SK-N-SH (cell line): ENCODE data around the gene PDIA6. TPM values are rescaled to one million over a fixed set of nuclear protein-coding genes. Genes with fewer than 3 reads are reported as not detected.

Source experiments
- CTCF ChIA-PET: fragments of 300-600, 350-600 bp; formaldehyde crosslinking; extraction: SDS; loops from one replicate; lab custom pipeline; 2021; lab: Yijun Ruan, JAX
- POLR2A ChIA-PET: fragments of 350-600 bp; sonication (Branson Sonifier 250); formaldehyde crosslinking; extraction: SDS; loops from one replicate; lab custom pipeline; 2020; ENCODE audit warnings: antibody characterized with exemption, inconsistent platforms; lab: Yijun Ruan, JAX
- DNase-seq: peaks from one replicate; pipeline ENCODE4 v3.0.0; 2012
- H2AFZ ChIP-seq: fragments of 200-600 bp; sonication (generic); 2 replicates; pipeline ENCODE4 v1.8.1; 2016; ENCODE audit warnings: antibody characterized with exemption, mild to moderate bottlenecking, low read depth
- H3F3A ChIP-seq: fragments of 200-600 bp; sonication (generic); replicated peaks from 2 replicates; pipeline ENCODE3; 2016; ENCODE audit warnings: antibody characterized with exemption, mild to moderate bottlenecking; ENCODE audit not compliant: insufficient read depth
- H3K27ac ChIP-seq, 2 experiments: fragments of 200-500 bp in 1 of 2; fragments of 200-600 bp in 1 of 2; sonication (Bioruptor generic) in 1 of 2; sonication (generic), shearing (Covaris generic) in 1 of 2; 2 replicates each; pipeline versions ENCODE4 v1.5.1 to v1.6.1; 2014 to 2016; ENCODE audit warnings: low read depth in 2 of 2, inconsistent platforms in 1 of 2, low read length in 1 of 2, mild to moderate bottlenecking in 1 of 2, mixed read lengths in 1 of 2
- H3K27me3 ChIP-seq: fragments of 200-600 bp; sonication (generic), shearing (Covaris generic); 2 replicates; pipeline ENCODE4 v1.6.1; 2016; ENCODE audit warnings: mixed run types; ENCODE audit not compliant: insufficient read depth
- H3K36me3 ChIP-seq, 2 experiments: fragments of 200-500 bp in 1 of 2; fragments of 200-600 bp in 1 of 2; sonication (Bioruptor generic) in 1 of 2; sonication (generic) in 1 of 2; replicated peaks in 1 of 2; 2 replicates each; pipeline versions ENCODE3 to v1.5.1; 2014 to 2016; ENCODE audit warnings: low read length in 1 of 2, mild to moderate bottlenecking in 1 of 2; ENCODE audit not compliant: insufficient read depth in 2 of 2, control insufficient read depth in 1 of 2
- H3K4me1 ChIP-seq, 2 experiments: fragments of 200-500 bp in 1 of 2; fragments of 200-600 bp in 1 of 2; sonication (Bioruptor generic) in 1 of 2; sonication (generic), shearing (Covaris generic) in 1 of 2; 2 replicates each; pipeline versions ENCODE4 v1.5.1 to v1.6.1; 2014 to 2016; ENCODE audit warnings: low read depth in 1 of 2, low read length in 1 of 2, mixed run types in 1 of 2; ENCODE audit not compliant: insufficient read depth in 2 of 2, control insufficient read depth in 1 of 2
- H3K4me2 ChIP-seq: fragments of 200-600 bp; sonication (generic), shearing (Covaris generic); 2 replicates; pipeline ENCODE4 v1.6.1; 2017; ENCODE audit warnings: mixed run types
- H3K4me3 ChIP-seq, 2 experiments: fragments of 200-500 bp in 1 of 2; fragments of 200-600 bp in 1 of 2; sonication (Bioruptor generic) in 1 of 2; sonication (generic), shearing (Covaris generic) in 1 of 2; 2 replicates each; pipeline versions ENCODE4 v1.5.1 to v1.8.1; 2014 to 2016; ENCODE audit warnings: low read depth in 2 of 2, inconsistent platforms in 1 of 2, low read length in 1 of 2, mild to moderate bottlenecking in 1 of 2, mixed read lengths in 1 of 2, moderate library complexity in 1 of 2
- H3K79me2 ChIP-seq: fragments of 200-600 bp; sonication (generic); 2 replicates; pipeline ENCODE4 v1.8.1; 2017; ENCODE audit warnings: mild to moderate bottlenecking; ENCODE audit not compliant: insufficient read depth
- H3K9ac ChIP-seq: fragments of 200-600 bp; sonication (generic); 2 replicates; pipeline ENCODE4 v1.6.1; 2017; ENCODE audit warnings: mixed run types
- H3K9me2 ChIP-seq: fragments of 200-600 bp; sonication (generic); 2 replicates; pipeline ENCODE4 v1.6.1; 2017; ENCODE audit warnings: mixed run types
- H3K9me3 ChIP-seq: fragments of 200-600 bp; sonication (generic); 2 replicates; pipeline ENCODE4 v1.6.1; 2017; ENCODE audit warnings: mixed run types, mild to moderate bottlenecking, moderate library complexity
- H4K20me1 ChIP-seq: fragments of 200-600 bp; sonication (generic); 2 replicates; pipeline ENCODE4 v1.6.1; 2017; ENCODE audit warnings: mild to moderate bottlenecking, mixed run types; ENCODE audit not compliant: insufficient read depth
- CHD2 ChIP-seq: fragments of 150-350 bp; IDR thresholded peaks from 2 replicates; pipeline ENCODE4 v1.6.1; 2018; ENCODE audit warnings: low read length; ENCODE audit not compliant: partially characterized antibody
- ELF1 ChIP-seq: IDR thresholded peaks from 2 replicates; pipeline ENCODE4 v1.4.0; 2012
- EP300 ChIP-seq, 2 experiments: IDR thresholded peaks; 2 replicates each; pipeline versions ENCODE4 v1.4.0 to v1.6.1; 2012; ENCODE audit warnings: borderline replicate concordance in 1 of 2, low read depth in 1 of 2, low read length in 1 of 2
- EZH2phosphoT487 ChIP-seq: fragments of 200-600 bp; sonication (generic); IDR thresholded peaks from 2 replicates; pipeline ENCODE4 v1.6.1; 2017; ENCODE audit warnings: low read depth, mixed run types, mild to moderate bottlenecking, antibody characterized with exemption, moderate library complexity, borderline replicate concordance
- FOSL2 ChIP-seq: IDR thresholded peaks from 2 replicates; pipeline ENCODE4 v1.4.0; 2012; ENCODE audit warnings: low read depth, mild to moderate bottlenecking, moderate library complexity, borderline replicate concordance
- FOXJ3 ChIP-seq: sonication (generic); formaldehyde crosslinking; IDR thresholded peaks from 2 replicates; pipeline ENCODE4 v1.5.1; 2020; ENCODE audit warnings: mild to moderate bottlenecking, missing genetic modification reagents
- FOXM1 ChIP-seq: IDR thresholded peaks from 2 replicates; pipeline ENCODE4 v1.4.0; 2012; ENCODE audit warnings: low read depth, mild to moderate bottlenecking
- GABPA ChIP-seq: IDR thresholded peaks from 2 replicates; pipeline ENCODE4 v1.4.0; 2012; ENCODE audit warnings: low read depth, mild to moderate bottlenecking
- GATA2 ChIP-seq: sonication (generic); formaldehyde crosslinking; IDR thresholded peaks from 2 replicates; pipeline ENCODE4 v1.5.0; 2020; ENCODE audit warnings: mild to moderate bottlenecking, missing genetic modification reagents
- JUND ChIP-seq: IDR thresholded peaks from 2 replicates; pipeline ENCODE4 v1.4.0; 2012
- MEF2A ChIP-seq: IDR thresholded peaks from 2 replicates; pipeline ENCODE4 v1.4.0; 2012; ENCODE audit warnings: low read depth, borderline replicate concordance
- MXI1 ChIP-seq: IDR thresholded peaks from 2 replicates; pipeline ENCODE4 v1.6.1; 2012; ENCODE audit warnings: mild to moderate bottlenecking, low read depth, low read length, improper control_type of control experiment
- NFIC ChIP-seq: IDR thresholded peaks from 2 replicates; pipeline ENCODE4 v1.4.0; 2012; ENCODE audit warnings: borderline replicate concordance
- NRF1 ChIP-seq: IDR thresholded peaks from 2 replicates; pipeline ENCODE4 v1.6.1; 2012; ENCODE audit warnings: low read depth, mild to moderate bottlenecking, low read length
- POLR2AphosphoS5 ChIP-seq: IDR thresholded peaks from 2 replicates; pipeline ENCODE4 v1.6.1; 2012; ENCODE audit warnings: low read depth, low read length
- RAD21 ChIP-seq: IDR thresholded peaks from 2 replicates; pipeline ENCODE4 v1.6.1; 2012; ENCODE audit warnings: mild to moderate bottlenecking, low read length
- RCOR1 ChIP-seq: fragments of 150-350 bp; IDR thresholded peaks from 2 replicates; pipeline ENCODE4 v1.6.1; 2017; ENCODE audit warnings: antibody characterized with exemption, low read length
- RFX5 ChIP-seq: IDR thresholded peaks from 2 replicates; pipeline ENCODE4 v1.6.1; 2012; ENCODE audit warnings: mild to moderate bottlenecking, improper control_type of control experiment, low read length
- RXRA ChIP-seq: IDR thresholded peaks from 2 replicates; pipeline ENCODE4 v1.4.0; 2012; ENCODE audit warnings: low read depth, mild to moderate bottlenecking, borderline replicate concordance
- SIN3A ChIP-seq: IDR thresholded peaks from 2 replicates; pipeline ENCODE4 v1.6.1; 2012; ENCODE audit warnings: low read depth, mild to moderate bottlenecking, low read length, moderate library complexity, borderline replicate concordance
- SMC3 ChIP-seq: IDR thresholded peaks from 2 replicates; pipeline ENCODE4 v1.6.1; 2012; ENCODE audit warnings: low read depth, low read length, improper control_type of control experiment
- TCF12 ChIP-seq: IDR thresholded peaks from 2 replicates; pipeline ENCODE4 v1.4.0; 2012
- USF1 ChIP-seq: IDR thresholded peaks from 2 replicates; pipeline ENCODE4 v1.4.0; 2012; ENCODE audit warnings: low read depth, borderline replicate concordance
- WGBS: methylation state at CpG from one replicate; pipeline ENCODE4 v1.1.6; 2017; ENCODE audit warnings: low lambda C conversion rate; 5-methylcytosine and 5-hydroxymethylcytosine counted together
- polyA plus RNA-seq, 3 experiments: library from polyadenylated mRNA; depleted of rRNA; stranded (reverse); fragments of >200 nt; gene quantifications; 2 replicates each; pipeline ENCODE4 v1.2.3, GENCODE V29; 2012
- TF ChIP-seq, protein P1 (sequence below): IDR thresholded peaks from 2 replicates; pipeline ENCODE4 v1.6.1; 2012; ENCODE audit warnings: mild to moderate bottlenecking, low read depth, low read length, moderate library complexity
- TF ChIP-seq, protein P2 (sequence below): fragments of 150-350 bp; IDR thresholded peaks from 2 replicates; pipeline ENCODE4 v1.6.1; 2017; ENCODE audit warnings: antibody characterized with exemption, low read length, low read depth, borderline replicate concordance
- TF ChIP-seq, protein P3 (sequence below): IDR thresholded peaks from 2 replicates; pipeline ENCODE4 v1.4.0; 2012; ENCODE audit warnings: low read depth
- TF ChIP-seq, protein P4 (sequence below): IDR thresholded peaks from 2 replicates; pipeline ENCODE4 v1.4.0; 2012; ENCODE audit warnings: low read depth, borderline replicate concordance

Gene PDIA6
- polyA plus RNA-seq, 1 of the 3 experiments (the other 2 are of a cell fraction), result 325 TPM

DNA sequence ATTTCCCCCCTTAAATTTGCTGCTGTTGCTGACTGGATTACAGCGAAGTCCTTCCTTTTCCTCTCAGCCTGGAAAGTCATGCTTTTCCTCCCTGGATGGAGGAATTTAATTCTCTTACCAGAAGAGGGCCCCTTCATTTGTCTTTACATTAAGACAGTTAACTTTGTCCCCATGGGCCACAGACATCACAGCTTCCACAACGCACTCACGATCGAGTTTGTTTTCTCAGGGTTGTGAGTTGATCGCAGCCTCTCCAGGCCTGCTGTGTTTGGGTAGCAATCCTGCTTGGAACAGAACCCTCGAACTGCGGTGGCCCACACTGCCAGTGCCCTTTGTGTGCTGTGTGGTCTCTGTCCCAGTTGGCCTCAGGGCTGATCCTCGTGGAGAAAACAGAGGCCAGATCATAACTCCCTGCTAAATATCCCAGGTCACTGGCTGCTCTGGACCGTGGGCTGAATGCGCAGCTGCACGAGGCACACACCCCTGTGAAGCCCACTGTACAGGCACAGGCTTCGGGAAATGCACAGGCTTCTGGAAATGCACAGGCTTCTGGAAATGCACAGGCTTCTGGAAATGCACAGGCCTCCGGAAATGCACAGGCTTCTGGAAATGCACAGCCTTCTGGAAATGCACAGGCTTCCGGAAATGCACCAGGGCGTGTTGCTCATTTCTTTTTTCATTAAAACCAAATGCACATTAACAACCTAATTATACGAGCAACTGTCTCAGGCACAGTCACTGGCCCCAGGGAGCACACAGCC is 2.2 kb upstream of the PDIA6 start:
- Histone ChIP-seq H3K9me2 (no peaks in the 10 kb centered on the region), H3K9me3 (no peaks in the 10 kb centered on the region), H3K27ac (peak overlapping the region in 1 of 2 experiments; percentile 93; a peak in 2 of 4 replicates), H2AFZ (peak overlapping the region; percentile 60; the same call in 1 of the 2 replicates), H3K27me3 (peaks cover 12% of the 10 kb centered on the region; the same call in 1 of the 2 replicates), H3K4me1 (peaks cover 0 to 42% of the 10 kb centered on the region in 2 experiments; a peak in 2 of 4 replicates), H3K9ac (no peak overlapping the region), H3K4me2 (no peak overlapping the region), H3K36me3 (peaks cover 0 to 4% of the 10 kb centered on the region in 2 experiments), H3K79me2 (peaks cover 26% of the 10 kb centered on the region), H3K4me3 (no peak overlapping the region), H4K20me1 (peaks cover 20% of the 10 kb centered on the region), H3F3A (no peaks in the 10 kb centered on the region)
- CTCF ChIA-PET, result interaction anchor here (0.6 to 11.4 kb wide), 8 partner anchors 17 to 833 kb away, joined by 3 to 216 read pairs (median 3); a partner anchor contains a TSS
- POLR2A ChIA-PET, result no interaction called here
- 71% methylated on average over 15 of the region's 16 CpGs for WGBS
- peak; percentile 73 for DNase-seq
- peak; percentile 35 for TF ChIP-seq GATA2
- TF ChIP-seq FOSL2, result no peak
- TF ChIP-seq, protein P1, sequence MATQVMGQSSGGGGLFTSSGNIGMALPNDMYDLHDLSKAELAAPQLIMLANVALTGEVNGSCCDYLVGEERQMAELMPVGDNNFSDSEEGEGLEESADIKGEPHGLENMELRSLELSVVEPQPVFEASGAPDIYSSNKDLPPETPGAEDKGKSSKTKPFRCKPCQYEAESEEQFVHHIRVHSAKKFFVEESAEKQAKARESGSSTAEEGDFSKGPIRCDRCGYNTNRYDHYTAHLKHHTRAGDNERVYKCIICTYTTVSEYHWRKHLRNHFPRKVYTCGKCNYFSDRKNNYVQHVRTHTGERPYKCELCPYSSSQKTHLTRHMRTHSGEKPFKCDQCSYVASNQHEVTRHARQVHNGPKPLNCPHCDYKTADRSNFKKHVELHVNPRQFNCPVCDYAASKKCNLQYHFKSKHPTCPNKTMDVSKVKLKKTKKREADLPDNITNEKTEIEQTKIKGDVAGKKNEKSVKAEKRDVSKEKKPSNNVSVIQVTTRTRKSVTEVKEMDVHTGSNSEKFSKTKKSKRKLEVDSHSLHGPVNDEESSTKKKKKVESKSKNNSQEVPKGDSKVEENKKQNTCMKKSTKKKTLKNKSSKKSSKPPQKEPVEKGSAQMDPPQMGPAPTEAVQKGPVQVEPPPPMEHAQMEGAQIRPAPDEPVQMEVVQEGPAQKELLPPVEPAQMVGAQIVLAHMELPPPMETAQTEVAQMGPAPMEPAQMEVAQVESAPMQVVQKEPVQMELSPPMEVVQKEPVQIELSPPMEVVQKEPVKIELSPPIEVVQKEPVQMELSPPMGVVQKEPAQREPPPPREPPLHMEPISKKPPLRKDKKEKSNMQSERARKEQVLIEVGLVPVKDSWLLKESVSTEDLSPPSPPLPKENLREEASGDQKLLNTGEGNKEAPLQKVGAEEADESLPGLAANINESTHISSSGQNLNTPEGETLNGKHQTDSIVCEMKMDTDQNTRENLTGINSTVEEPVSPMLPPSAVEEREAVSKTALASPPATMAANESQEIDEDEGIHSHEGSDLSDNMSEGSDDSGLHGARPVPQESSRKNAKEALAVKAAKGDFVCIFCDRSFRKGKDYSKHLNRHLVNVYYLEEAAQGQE, result no peak
- no peak for TF ChIP-seq USF1
- TF ChIP-seq NFIC, result no peak
- TF ChIP-seq EZH2phosphoT487, result no peak
- TF ChIP-seq FOXJ3, result 0 out of 2 replicates have a peak, but pooled peaks have one; percentile 66
- no peak for TF ChIP-seq FOXM1
- peak; percentile 82 for TF ChIP-seq CHD2
- TF ChIP-seq TCF12, result peak; percentile 21; the same call in 1 of the 2 replicates
- TF ChIP-seq, protein P2, sequence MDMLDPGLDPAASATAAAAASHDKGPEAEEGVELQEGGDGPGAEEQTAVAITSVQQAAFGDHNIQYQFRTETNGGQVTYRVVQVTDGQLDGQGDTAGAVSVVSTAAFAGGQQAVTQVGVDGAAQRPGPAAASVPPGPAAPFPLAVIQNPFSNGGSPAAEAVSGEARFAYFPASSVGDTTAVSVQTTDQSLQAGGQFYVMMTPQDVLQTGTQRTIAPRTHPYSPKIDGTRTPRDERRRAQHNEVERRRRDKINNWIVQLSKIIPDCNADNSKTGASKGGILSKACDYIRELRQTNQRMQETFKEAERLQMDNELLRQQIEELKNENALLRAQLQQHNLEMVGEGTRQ, result no peak
- TF ChIP-seq, protein P3, sequence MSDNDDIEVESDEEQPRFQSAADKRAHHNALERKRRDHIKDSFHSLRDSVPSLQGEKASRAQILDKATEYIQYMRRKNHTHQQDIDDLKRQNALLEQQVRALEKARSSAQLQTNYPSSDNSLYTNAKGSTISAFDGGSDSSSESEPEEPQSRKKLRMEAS, result no peak
- no peak for TF ChIP-seq MEF2A
- no peak for TF ChIP-seq RAD21
- TF ChIP-seq RCOR1, result peak; percentile 99
- TF ChIP-seq RFX5, result no peak
- TF ChIP-seq, protein P4, sequence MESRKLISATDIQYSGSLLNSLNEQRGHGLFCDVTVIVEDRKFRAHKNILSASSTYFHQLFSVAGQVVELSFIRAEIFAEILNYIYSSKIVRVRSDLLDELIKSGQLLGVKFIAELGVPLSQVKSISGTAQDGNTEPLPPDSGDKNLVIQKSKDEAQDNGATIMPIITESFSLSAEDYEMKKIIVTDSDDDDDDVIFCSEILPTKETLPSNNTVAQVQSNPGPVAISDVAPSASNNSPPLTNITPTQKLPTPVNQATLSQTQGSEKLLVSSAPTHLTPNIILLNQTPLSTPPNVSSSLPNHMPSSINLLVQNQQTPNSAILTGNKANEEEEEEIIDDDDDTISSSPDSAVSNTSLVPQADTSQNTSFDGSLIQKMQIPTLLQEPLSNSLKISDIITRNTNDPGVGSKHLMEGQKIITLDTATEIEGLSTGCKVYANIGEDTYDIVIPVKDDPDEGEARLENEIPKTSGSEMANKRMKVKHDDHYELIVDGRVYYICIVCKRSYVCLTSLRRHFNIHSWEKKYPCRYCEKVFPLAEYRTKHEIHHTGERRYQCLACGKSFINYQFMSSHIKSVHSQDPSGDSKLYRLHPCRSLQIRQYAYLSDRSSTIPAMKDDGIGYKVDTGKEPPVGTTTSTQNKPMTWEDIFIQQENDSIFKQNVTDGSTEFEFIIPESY, result no peak
- TF ChIP-seq JUND, result no peak
- no peak for TF ChIP-seq GABPA
- TF ChIP-seq RXRA, result no peak
- peak in 1 of 2 experiments; percentile 83; a peak in 1 of 4 replicates for TF ChIP-seq EP300 (IDR thresholded peaks at IDR 0.05; ENCODE audit: borderline replicate concordance in 1 of 2, low read depth in 1 of 2, low read length in 1 of 2)
- TF ChIP-seq MXI1, result peak; percentile 82
- no peak for TF ChIP-seq SMC3
- TF ChIP-seq NRF1, result no peak; the same call in 1 of the 2 replicates
- TF ChIP-seq SIN3A, result no peak
- no peak for TF ChIP-seq ELF1
- TF ChIP-seq POLR2AphosphoS5, result no peak
